Peyer's patch (tissue), 4 donors: Measurements from ENCODE around the gene EWSR1. TPM values are rescaled to one million over a fixed set of nuclear protein-coding genes. Genes with fewer than 3 reads are reported as not detected.
A peak's percentile ranks its signal among the peaks of the same experiment; 100 is the strongest.

Experiments
- DNase-seq, 3 donors: peaks; one replicate each; pipeline ENCODE4 v3.0.0-alpha.2; 2017 to 2019
- H3K27ac ChIP-seq, 4 donors: fragments of 200-600 bp; sonication (generic); one replicate each; pipeline ENCODE4 v1.5.1; 2016 to 2019
- H3K27me3 ChIP-seq, 2 donors: fragments of 200-600 bp; sonication (generic); one replicate each; pipeline ENCODE4 v1.5.1; 2019
- H3K36me3 ChIP-seq, 3 donors: fragments of 200-600 bp; sonication (generic); one replicate each; pipeline ENCODE4 v1.5.1; 2016 to 2019
- H3K4me1 ChIP-seq, 4 donors: fragments of 200-600 bp; sonication (generic); one replicate each; pipeline ENCODE4 v1.5.1; 2016 to 2019
- H3K4me3 ChIP-seq, 4 donors: fragments of 200-600 bp; sonication (generic); 1 replicate in 3 of 4; 2 replicates in 1 of 4; pipeline ENCODE4 v1.5.1; 2016 to 2019; ENCODE audit warnings: mild to moderate bottlenecking in 1 of 4
- H3K9me3 ChIP-seq, 4 donors: fragments of 200-600 bp; sonication (generic); one replicate each; pipeline ENCODE4 v1.5.1; 2016 to 2019; ENCODE audit warnings: mild to moderate bottlenecking in 1 of 4
- CTCF ChIP-seq, 6 experiments: fragments of 450-650 bp in 4 of 6; fragments of 200-600 bp in 2 of 6; sonication (generic) in 1 of 6; IDR thresholded peaks; one replicate each; pipeline ENCODE4 v1.5.1; 2017 to 2019; ENCODE audit warnings: antibody characterized with exemption in 6 of 6, mild to moderate bottlenecking in 3 of 6, moderate library complexity in 1 of 6
- POLR2A ChIP-seq, 2 donors: fragments of 450-650 bp; IDR thresholded peaks; one replicate each; pipeline ENCODE4 v1.5.1; 2017; ENCODE audit warnings: antibody characterized with exemption in 2 of 2, mild to moderate bottlenecking in 2 of 2, moderate library complexity in 2 of 2
- total RNA-seq, 4 donors: library from RNA; depleted of rRNA; stranded (reverse); fragments of >200 nt; gene quantifications; one replicate each; pipeline ENCODE4 v1.1.0, GENCODE V29; 2016

The EWSR1 gene
- total RNA-seq, 4 donors from 2014 or later, result 186 to 444 (median 276) TPM

GRCh38 chr22:29224859-29225410 is 43.1 kb upstream of the EWSR1 start:
- no peaks in the 10 kb centered on the region for H3K36me3 ChIP-seq
- H3K4me3 ChIP-seq, result no peak overlapping the region
- peak overlapping the region; percentile 46 to 72 (median 66) for H3K27ac ChIP-seq

GRCh38 chr22:29225422-29226090 is 42.5 kb upstream of the EWSR1 start:
- H3K4me3 ChIP-seq, result no peak overlapping the region
- H3K9me3 ChIP-seq, result no peaks in the 10 kb centered on the region
- peak in 2 of 3 donors; percentile 34 to 65 for DNase-seq
- no peaks in the 10 kb centered on the region for H3K27me3 ChIP-seq
- no peaks in the 10 kb centered on the region for H3K36me3 ChIP-seq
- peaks cover 0 to 13% (median 0%) of the 10 kb centered on the region in 4 donors for H3K4me1 ChIP-seq
- no peak for TF ChIP-seq POLR2A (IDR thresholded peaks at IDR 0.05)
- no peak for TF ChIP-seq CTCF (IDR thresholded peaks at IDR 0.05)
- peak overlapping the region; percentile 46 to 72 (median 66) for H3K27ac ChIP-seq

More at GRCh38 chr22:29224859-29225410, 43.1 kb upstream of the EWSR1 start:
- H3K9me3 ChIP-seq, result no peaks in the 10 kb centered on the region
- no peaks in the 10 kb centered on the region for H3K27me3 ChIP-seq
- peaks cover 0 to 13% (median 0%) of the 10 kb centered on the region in 4 donors for H3K4me1 ChIP-seq
- DNase-seq, result peak in 1 of 3 donors; percentile 34
- TF ChIP-seq CTCF (IDR thresholded peaks at IDR 0.05) (no peak), POLR2A (IDR thresholded peaks at IDR 0.05) (no peak)

- DNase-seq, result no peak
- H3K9me3 ChIP-seq, result no peaks in the 10 kb centered on the region
- no peak overlapping the region for H3K4me3 ChIP-seq
- H3K27ac ChIP-seq, result peak overlapping the region in 3 of 4 donors; percentile 31 to 72 (median 70)
- H3K4me1 ChIP-seq, result peaks cover 0 to 13% (median 0%) of the 10 kb centered on the region in 4 donors
- no peaks in the 10 kb centered on the region for H3K36me3 ChIP-seq
- H3K27me3 ChIP-seq, result no peaks in the 10 kb centered on the region
- no peak for TF ChIP-seq CTCF (IDR thresholded peaks at IDR 0.05)
- TF ChIP-seq POLR2A (IDR thresholded peaks at IDR 0.05), result no peak
Measured at GRCh38 chr22:29226351-29226981, 41.6 kb upstream of the EWSR1 start.

- no peak for DNase-seq
- H3K4me3 ChIP-seq, result no peak overlapping the region
Measured at GRCh38 chr22:29230972-29231875, 36.8 kb upstream of the EWSR1 start.

More at GRCh38 chr22:29230972-29231875, 36.8 kb upstream of the EWSR1 start:
- H3K4me1 ChIP-seq, result no peaks in the 10 kb centered on the region
- H3K27me3 ChIP-seq, result no peaks in the 10 kb centered on the region
- no peak overlapping the region for H3K27ac ChIP-seq
- no peaks in the 10 kb centered on the region for H3K36me3 ChIP-seq
- TF ChIP-seq POLR2A (IDR thresholded peaks at IDR 0.05) (no peak), CTCF (IDR thresholded peaks at IDR 0.05) (no peak)
- no peaks in the 10 kb centered on the region for H3K9me3 ChIP-seq
